ENCODE measurements around the gene EVA1C. TPM values are rescaled to one million over a fixed set of nuclear protein-coding genes. Genes with fewer than 3 reads are reported as not detected.
A peak's percentile ranks its signal among the peaks of the same experiment; 100 is the strongest.
"Not testable (repeated sequence)": the region's sequence is repeated elsewhere in the genome, so short reads cannot be mapped to it uniquely, and the experiment has no call there.

The EVA1C gene
- polyA plus RNA-seq, 1 of the 3 experiments (the other 2 are of a cell fraction): 10.1 TPM

- TF ChIP-seq, protein P1, sequence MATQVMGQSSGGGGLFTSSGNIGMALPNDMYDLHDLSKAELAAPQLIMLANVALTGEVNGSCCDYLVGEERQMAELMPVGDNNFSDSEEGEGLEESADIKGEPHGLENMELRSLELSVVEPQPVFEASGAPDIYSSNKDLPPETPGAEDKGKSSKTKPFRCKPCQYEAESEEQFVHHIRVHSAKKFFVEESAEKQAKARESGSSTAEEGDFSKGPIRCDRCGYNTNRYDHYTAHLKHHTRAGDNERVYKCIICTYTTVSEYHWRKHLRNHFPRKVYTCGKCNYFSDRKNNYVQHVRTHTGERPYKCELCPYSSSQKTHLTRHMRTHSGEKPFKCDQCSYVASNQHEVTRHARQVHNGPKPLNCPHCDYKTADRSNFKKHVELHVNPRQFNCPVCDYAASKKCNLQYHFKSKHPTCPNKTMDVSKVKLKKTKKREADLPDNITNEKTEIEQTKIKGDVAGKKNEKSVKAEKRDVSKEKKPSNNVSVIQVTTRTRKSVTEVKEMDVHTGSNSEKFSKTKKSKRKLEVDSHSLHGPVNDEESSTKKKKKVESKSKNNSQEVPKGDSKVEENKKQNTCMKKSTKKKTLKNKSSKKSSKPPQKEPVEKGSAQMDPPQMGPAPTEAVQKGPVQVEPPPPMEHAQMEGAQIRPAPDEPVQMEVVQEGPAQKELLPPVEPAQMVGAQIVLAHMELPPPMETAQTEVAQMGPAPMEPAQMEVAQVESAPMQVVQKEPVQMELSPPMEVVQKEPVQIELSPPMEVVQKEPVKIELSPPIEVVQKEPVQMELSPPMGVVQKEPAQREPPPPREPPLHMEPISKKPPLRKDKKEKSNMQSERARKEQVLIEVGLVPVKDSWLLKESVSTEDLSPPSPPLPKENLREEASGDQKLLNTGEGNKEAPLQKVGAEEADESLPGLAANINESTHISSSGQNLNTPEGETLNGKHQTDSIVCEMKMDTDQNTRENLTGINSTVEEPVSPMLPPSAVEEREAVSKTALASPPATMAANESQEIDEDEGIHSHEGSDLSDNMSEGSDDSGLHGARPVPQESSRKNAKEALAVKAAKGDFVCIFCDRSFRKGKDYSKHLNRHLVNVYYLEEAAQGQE (IDR thresholded peaks at IDR 0.05; ENCODE audit: low read depth, low read length): no peak
- no peak for TF ChIP-seq SMC3 (IDR thresholded peaks at IDR 0.05; ENCODE audit: low read depth, low read length)
- TF ChIP-seq NRF1 (IDR thresholded peaks at IDR 0.05; ENCODE audit: low read depth, low read length): no peak
- no peak for TF ChIP-seq RAD21 (IDR thresholded peaks at IDR 0.05; ENCODE audit: low read length)
- no peak for TF ChIP-seq RCOR1 (IDR thresholded peaks at IDR 0.05; ENCODE audit: low read length)
- peak; percentile 61 for TF ChIP-seq NFIC (IDR thresholded peaks at IDR 0.05; ENCODE audit: borderline replicate concordance)
- no peak for TF ChIP-seq GATA2 (CRISPR knock-in tag; IDR thresholded peaks at IDR 0.05)
- peak; percentile 63 for TF ChIP-seq RXRA (IDR thresholded peaks at IDR 0.05; ENCODE audit: borderline replicate concordance, low read depth)
Measured at GRCh38 chr21:32499249-32500055, 86.9 kb downstream of the EVA1C start (continued).

DNA sequence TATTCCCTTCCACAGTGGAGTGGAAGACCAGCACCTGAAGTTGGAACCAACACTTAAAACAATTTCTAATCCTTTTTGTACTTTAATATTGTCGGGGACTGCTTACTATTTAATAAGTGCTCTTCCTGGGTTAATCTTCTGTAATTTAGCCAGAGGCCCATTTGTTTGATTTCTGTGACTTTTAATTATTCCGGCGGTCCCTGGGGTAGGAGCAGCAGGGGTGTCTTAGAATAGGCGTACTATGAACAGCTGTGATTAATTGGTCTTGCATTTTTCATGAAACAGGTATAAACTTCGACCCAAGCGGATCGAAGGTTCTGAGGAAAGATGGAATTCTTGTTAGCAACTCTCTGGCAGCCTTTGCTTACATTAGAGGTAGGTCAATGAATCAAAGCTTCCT, 91.1 kb downstream of the EVA1C start:
- H2AFZ ChIP-seq (ENCODE audit: low read depth); H3K4me3 ChIP-seq (ENCODE audit: low read depth in 2 of 2, low read length in 1 of 2); H3K9me3 ChIP-seq; H3K27ac ChIP-seq (ENCODE audit: low read depth in 2 of 2, low read length in 1 of 2); H3K27me3 ChIP-seq (ENCODE audit: insufficient read depth); H4K20me1 ChIP-seq (ENCODE audit: insufficient read depth); H3K4me2 ChIP-seq; H3K9me2 ChIP-seq; POLR2A ChIA-PET; H3K9ac ChIP-seq; DNase-seq: not testable (repeated sequence)
- CTCF ChIA-PET: interaction anchor here (1.4 kb wide), 1 partner anchor 9 kb away, joined by 3 read pairs; no protein-coding TSS in a partner anchor
- 96% methylated on average over 7 of the region's 7 CpGs for WGBS (ENCODE audit: low lambda C conversion rate)
- Histone ChIP-seq H3K79me2 (ENCODE audit: insufficient read depth) (peaks cover 12% of the 10 kb centered on the region; the same call in 1 of the 2 replicates), H3K4me1 (ENCODE audit: control insufficient read depth in 1 of 2, insufficient read depth in 2 of 2, low read depth in 1 of 2, low read length in 1 of 2) (peaks cover 0 to 15% of the 10 kb centered on the region in 2 experiments; a peak in 3 of 4 replicates), H3K36me3 (replicated peaks in 1 of 2; ENCODE audit: control insufficient read depth in 1 of 2, insufficient read depth in 2 of 2, low read length in 1 of 2) (peaks cover 0 to 38% of the 10 kb centered on the region in 2 experiments), H3F3A (replicated peaks; ENCODE audit: insufficient read depth) (peaks cover 38% of the 10 kb centered on the region)

- H4K20me1 ChIP-seq (ENCODE audit: insufficient read depth); H3K9ac ChIP-seq; H2AFZ ChIP-seq (ENCODE audit: low read depth); H3K4me3 ChIP-seq (ENCODE audit: low read depth in 2 of 2, low read length in 1 of 2); H3K27me3 ChIP-seq (ENCODE audit: insufficient read depth); H3K4me1 ChIP-seq (ENCODE audit: control insufficient read depth in 1 of 2, insufficient read depth in 2 of 2, low read depth in 1 of 2, low read length in 1 of 2); H3K4me2 ChIP-seq; H3K9me3 ChIP-seq; H3K27ac ChIP-seq (ENCODE audit: low read depth in 2 of 2, low read length in 1 of 2); POLR2A ChIA-PET; DNase-seq; H3K9me2 ChIP-seq; CTCF ChIA-PET: not testable (repeated sequence)
- peaks cover 12% of the 10 kb centered on the region; the same call in 1 of the 2 replicates for H3K79me2 ChIP-seq (ENCODE audit: insufficient read depth)
- peaks cover 0 to 38% of the 10 kb centered on the region in 2 experiments for H3K36me3 ChIP-seq (replicated peaks in 1 of 2; ENCODE audit: control insufficient read depth in 1 of 2, insufficient read depth in 2 of 2, low read length in 1 of 2)
- H3F3A ChIP-seq (replicated peaks; ENCODE audit: insufficient read depth): peaks cover 16% of the 10 kb centered on the region
- 97% methylated on average over 2 of the region's 3 CpGs for WGBS (ENCODE audit: low lambda C conversion rate)
- TF ChIP-seq, protein P1 (IDR thresholded peaks at IDR 0.05; ENCODE audit: low read depth, low read length): peak; percentile 87
Measured at GRCh38 chr21:32505767-32506166, 93.3 kb downstream of the EVA1C start.

GRCh38 chr21:32506411-32506965, 94.0 kb downstream of the EVA1C start:
- H3K27me3 ChIP-seq (ENCODE audit: insufficient read depth); CTCF ChIA-PET; H3K9ac ChIP-seq; H3K9me2 ChIP-seq; H3K4me3 ChIP-seq (ENCODE audit: low read depth in 2 of 2, low read length in 1 of 2); H3K4me1 ChIP-seq (ENCODE audit: control insufficient read depth in 1 of 2, insufficient read depth in 2 of 2, low read depth in 1 of 2, low read length in 1 of 2); DNase-seq; H2AFZ ChIP-seq (ENCODE audit: low read depth); H3K79me2 ChIP-seq (ENCODE audit: insufficient read depth); POLR2A ChIA-PET; H4K20me1 ChIP-seq (ENCODE audit: insufficient read depth); H3K27ac ChIP-seq (ENCODE audit: low read depth in 2 of 2, low read length in 1 of 2); H3K4me2 ChIP-seq; H3K9me3 ChIP-seq: not testable (repeated sequence)
- Histone ChIP-seq H3K36me3 (replicated peaks in 1 of 2; ENCODE audit: control insufficient read depth in 1 of 2, insufficient read depth in 2 of 2, low read length in 1 of 2) (peaks cover 0 to 38% of the 10 kb centered on the region in 2 experiments), H3F3A (replicated peaks; ENCODE audit: insufficient read depth) (peaks cover 12% of the 10 kb centered on the region)
- WGBS (ENCODE audit: low lambda C conversion rate): 86% methylated on average over 5 of the region's 7 CpGs
